Stimulated activated CD8-positive, alpha-beta memory T cell treated with anti-CD3 and anti-CD28 coated beads, Interleukin-7, amount 100 ng/mL, for 4 hours (primary cell): ENCODE results near the gene PHPT1.

Experiments used
- DNase-seq, 2 donors: peaks; one replicate each; pipeline ENCODE4 v3.0.0-alpha.2; 2020; ENCODE audit warnings: low read depth in 2 of 2

Gene PHPT1

GRCh38 chr9:136847826-136848392, 1.3 kb upstream of the PHPT1 start:
- peak; percentile 22 to 61 for DNase-seq

GRCh38 chr9:136848393-136849037, 694 bp upstream of the PHPT1 start:
- no peak for DNase-seq

- DNase-seq = no peak
Measured at GRCh38 chr9:136849960-136850865, 1.0 kb downstream of the PHPT1 start.

- no peak for DNase-seq
Measured at GRCh38 chr9:136850866-136851775, 1.9 kb downstream of the PHPT1 start.

- DNase-seq = no peak
Measured at GRCh38 chr9:136851941-136852663, 2.9 kb downstream of the PHPT1 start, which contains the start of gene MAMDC4. Gene MAMDC4 (plus strand): TSS chr9:136852346. CDS start chr9:136852417, 71 bp downstream.

GRCh38 chr9:136852664-136853595, 3.7 kb downstream of the PHPT1 start:
- no peak for DNase-seq

- no peak for DNase-seq
Measured at GRCh38 chr9:136853596-136854112, 4.4 kb downstream of the PHPT1 start.

GRCh38 chr9:136854113-136854841, 5.1 kb downstream of the PHPT1 start:
- DNase-seq = no peak

- no peak for DNase-seq
Measured at GRCh38 chr9:136854842-136855460, 5.7 kb downstream of the PHPT1 start.

GRCh38 chr9:136855461-136856078, 6.4 kb downstream of the PHPT1 start:
- no peak for DNase-seq

- no peak for DNase-seq
Measured at GRCh38 chr9:136856079-136856476, 6.9 kb downstream of the PHPT1 start.

- no peak for DNase-seq
Measured at GRCh38 chr9:136856541-136857141, 7.4 kb downstream of the PHPT1 start.

- no peak for DNase-seq
Measured at GRCh38 chr9:136857166-136857565, 8.0 kb downstream of the PHPT1 start.

GRCh38 chr9:136857581-136858412, 8.6 kb downstream of the PHPT1 start:
- no peak for DNase-seq

- no peak for DNase-seq
Measured at GRCh38 chr9:136858452-136858843, 9.2 kb downstream of the PHPT1 start.
